ENCODE measurements around the gene ATP2C2. TPM values are rescaled to one million over a fixed set of nuclear protein-coding genes. Genes with fewer than 3 reads are reported as not detected.

The ATP2C2 gene
- total and polyA plus RNA-seq, 2 experiments from 2014 or later: 2.1 TPM

DNA sequence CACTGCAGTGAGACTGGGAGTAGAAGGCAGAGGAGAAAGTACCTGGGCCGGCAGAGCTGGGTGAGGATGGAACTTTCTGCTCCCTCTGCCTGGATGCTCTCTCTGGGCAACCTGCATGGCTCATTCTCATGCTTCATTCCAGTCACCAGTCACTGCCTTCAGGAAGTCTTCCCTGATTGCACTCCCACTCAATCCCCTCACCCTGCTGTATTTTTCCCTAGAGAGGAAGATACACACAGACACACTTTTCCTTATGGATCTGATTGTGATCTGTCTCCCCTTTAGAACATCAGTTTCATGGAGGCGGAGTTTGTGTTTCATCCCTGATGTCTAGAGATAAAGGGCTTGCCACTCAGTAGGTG, 91.2 kb downstream of the ATP2C2 start:
- Mint-ChIP-seq H3K36me3 (ENCODE audit: low read depth) (no peaks in the 10 kb centered on the region; the same call in 2 of the 3 replicates), H3K27ac (no peak overlapping the region), H3K4me3 (no peak overlapping the region), H3K9me3 (no peaks in the 10 kb centered on the region; the same call in 2 of the 3 replicates), H3K4me1 (peaks cover 4% of the 10 kb centered on the region; the same call in 1 of the 3 replicates), H3K27me3 (ENCODE audit: insufficient read depth, low read depth, poor library complexity) (peaks cover 4% of the 10 kb centered on the region)
- ATAC-seq (no peak), DNase-seq (ENCODE audit: low spot score) (no peak)
- Histone ChIP-seq H3K4me2 (no peak overlapping the region), H3K27me3 (ENCODE audit: insufficient read depth) (no peaks in the 10 kb centered on the region), H3F3A (replicated peaks; ENCODE audit: low read depth) (no peaks in the 10 kb centered on the region), H4K20me1 (replicated peaks; ENCODE audit: insufficient read depth) (no peaks in the 10 kb centered on the region), H2AFZ (no peak overlapping the region), H3K79me2 (replicated peaks; ENCODE audit: insufficient read depth) (no peaks in the 10 kb centered on the region), H3K4me3 (no peak overlapping the region), H3K27ac (ENCODE audit: low read depth) (no peak overlapping the region), H3K9me2 (ENCODE audit: insufficient read depth) (no peaks in the 10 kb centered on the region), H3K4me1 (ENCODE audit: insufficient read depth) (no peaks in the 10 kb centered on the region), H3K36me3 (ENCODE audit: insufficient read depth) (no peaks in the 10 kb centered on the region)
- no peak for TF ChIP-seq STAT1 (IDR thresholded peaks at IDR 0.05; ENCODE audit: unreplicated experiment)
- TF ChIP-seq, protein P1, sequence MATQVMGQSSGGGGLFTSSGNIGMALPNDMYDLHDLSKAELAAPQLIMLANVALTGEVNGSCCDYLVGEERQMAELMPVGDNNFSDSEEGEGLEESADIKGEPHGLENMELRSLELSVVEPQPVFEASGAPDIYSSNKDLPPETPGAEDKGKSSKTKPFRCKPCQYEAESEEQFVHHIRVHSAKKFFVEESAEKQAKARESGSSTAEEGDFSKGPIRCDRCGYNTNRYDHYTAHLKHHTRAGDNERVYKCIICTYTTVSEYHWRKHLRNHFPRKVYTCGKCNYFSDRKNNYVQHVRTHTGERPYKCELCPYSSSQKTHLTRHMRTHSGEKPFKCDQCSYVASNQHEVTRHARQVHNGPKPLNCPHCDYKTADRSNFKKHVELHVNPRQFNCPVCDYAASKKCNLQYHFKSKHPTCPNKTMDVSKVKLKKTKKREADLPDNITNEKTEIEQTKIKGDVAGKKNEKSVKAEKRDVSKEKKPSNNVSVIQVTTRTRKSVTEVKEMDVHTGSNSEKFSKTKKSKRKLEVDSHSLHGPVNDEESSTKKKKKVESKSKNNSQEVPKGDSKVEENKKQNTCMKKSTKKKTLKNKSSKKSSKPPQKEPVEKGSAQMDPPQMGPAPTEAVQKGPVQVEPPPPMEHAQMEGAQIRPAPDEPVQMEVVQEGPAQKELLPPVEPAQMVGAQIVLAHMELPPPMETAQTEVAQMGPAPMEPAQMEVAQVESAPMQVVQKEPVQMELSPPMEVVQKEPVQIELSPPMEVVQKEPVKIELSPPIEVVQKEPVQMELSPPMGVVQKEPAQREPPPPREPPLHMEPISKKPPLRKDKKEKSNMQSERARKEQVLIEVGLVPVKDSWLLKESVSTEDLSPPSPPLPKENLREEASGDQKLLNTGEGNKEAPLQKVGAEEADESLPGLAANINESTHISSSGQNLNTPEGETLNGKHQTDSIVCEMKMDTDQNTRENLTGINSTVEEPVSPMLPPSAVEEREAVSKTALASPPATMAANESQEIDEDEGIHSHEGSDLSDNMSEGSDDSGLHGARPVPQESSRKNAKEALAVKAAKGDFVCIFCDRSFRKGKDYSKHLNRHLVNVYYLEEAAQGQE (IDR thresholded peaks at IDR 0.05; ENCODE audit: unreplicated experiment): no peak
- TF ChIP-seq EZH2 (IDR thresholded peaks at IDR 0.05; ENCODE audit: low read depth, unreplicated experiment): no peak

DNA sequence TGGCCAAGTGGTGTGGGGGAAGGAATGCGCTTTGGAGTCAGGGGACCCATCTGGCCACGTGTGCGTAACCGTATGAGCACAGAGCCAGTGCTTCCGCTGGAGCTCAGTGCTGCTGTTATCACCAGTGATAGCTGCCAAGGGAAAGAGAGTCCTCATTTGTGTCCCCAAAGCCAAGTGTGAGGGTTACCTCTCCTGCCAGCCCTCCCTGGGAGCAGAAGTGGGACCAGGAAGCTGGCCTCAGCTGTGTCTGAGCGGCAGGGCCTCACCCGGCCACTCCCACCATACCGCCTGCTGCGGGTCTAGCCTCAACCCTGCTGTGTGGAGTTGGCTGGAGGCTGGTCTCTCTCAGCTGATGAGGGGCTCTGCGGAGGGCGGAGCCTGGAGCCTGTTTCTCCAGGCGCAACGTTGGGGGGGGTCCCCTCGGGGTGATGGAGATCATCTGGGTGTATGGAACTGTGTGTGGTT, 91.6 kb downstream of the ATP2C2 start:
- H3K79me2 ChIP-seq (replicated peaks; ENCODE audit: insufficient read depth): no peaks in the 10 kb centered on the region
- H3F3A ChIP-seq (replicated peaks; ENCODE audit: low read depth): no peaks in the 10 kb centered on the region
- peaks cover 7% of the 10 kb centered on the region for H3K27me3 Mint-ChIP-seq (ENCODE audit: insufficient read depth, low read depth, poor library complexity)
- H3K4me2 ChIP-seq: no peak overlapping the region
- H3K4me3 Mint-ChIP-seq: no peak overlapping the region
- H4K20me1 ChIP-seq (replicated peaks; ENCODE audit: insufficient read depth): no peaks in the 10 kb centered on the region
- H3K27me3 ChIP-seq (ENCODE audit: insufficient read depth): no peaks in the 10 kb centered on the region
- no peak overlapping the region for H3K27ac ChIP-seq (ENCODE audit: low read depth)
- H3K9me2 ChIP-seq (ENCODE audit: insufficient read depth): no peaks in the 10 kb centered on the region
- no peak overlapping the region for H3K4me3 ChIP-seq
- H3K36me3 Mint-ChIP-seq (ENCODE audit: low read depth): peaks cover under 1% of the 10 kb centered on the region; the same call in 2 of the 3 replicates
- H3K9me3 Mint-ChIP-seq: no peaks in the 10 kb centered on the region; the same call in 2 of the 3 replicates
- H3K4me1 Mint-ChIP-seq: peaks cover 4% of the 10 kb centered on the region; the same call in 1 of the 3 replicates
- H3K27ac Mint-ChIP-seq: no peak overlapping the region
- H2AFZ ChIP-seq: no peak overlapping the region
- H3K4me1 ChIP-seq (ENCODE audit: insufficient read depth): no peaks in the 10 kb centered on the region
- DNase-seq (ENCODE audit: low spot score): no peak
- ATAC-seq: peak; percentile 45; the same call in 1 of the 3 replicates
- H3K36me3 ChIP-seq (ENCODE audit: insufficient read depth): no peaks in the 10 kb centered on the region
- TF ChIP-seq ZNF114 (CRISPR knock-in tag; IDR thresholded peaks at IDR 0.05) (no peak), POLR2AphosphoS5 (IDR thresholded peaks at IDR 0.05; ENCODE audit: low read depth) (no peak), JUNB (IDR thresholded peaks at IDR 0.05; ENCODE audit: unreplicated experiment) (no peak), CREB1 (CRISPR knock-in tag; IDR thresholded peaks at IDR 0.05; ENCODE audit: low read depth) (no peak), ZNF331 (CRISPR knock-in tag; IDR thresholded peaks at IDR 0.05; ENCODE audit: low read depth) (no peak)
- TF ChIP-seq, protein P1 (IDR thresholded peaks at IDR 0.05; ENCODE audit: unreplicated experiment): no peak
- TF ChIP-seq, protein P2, sequence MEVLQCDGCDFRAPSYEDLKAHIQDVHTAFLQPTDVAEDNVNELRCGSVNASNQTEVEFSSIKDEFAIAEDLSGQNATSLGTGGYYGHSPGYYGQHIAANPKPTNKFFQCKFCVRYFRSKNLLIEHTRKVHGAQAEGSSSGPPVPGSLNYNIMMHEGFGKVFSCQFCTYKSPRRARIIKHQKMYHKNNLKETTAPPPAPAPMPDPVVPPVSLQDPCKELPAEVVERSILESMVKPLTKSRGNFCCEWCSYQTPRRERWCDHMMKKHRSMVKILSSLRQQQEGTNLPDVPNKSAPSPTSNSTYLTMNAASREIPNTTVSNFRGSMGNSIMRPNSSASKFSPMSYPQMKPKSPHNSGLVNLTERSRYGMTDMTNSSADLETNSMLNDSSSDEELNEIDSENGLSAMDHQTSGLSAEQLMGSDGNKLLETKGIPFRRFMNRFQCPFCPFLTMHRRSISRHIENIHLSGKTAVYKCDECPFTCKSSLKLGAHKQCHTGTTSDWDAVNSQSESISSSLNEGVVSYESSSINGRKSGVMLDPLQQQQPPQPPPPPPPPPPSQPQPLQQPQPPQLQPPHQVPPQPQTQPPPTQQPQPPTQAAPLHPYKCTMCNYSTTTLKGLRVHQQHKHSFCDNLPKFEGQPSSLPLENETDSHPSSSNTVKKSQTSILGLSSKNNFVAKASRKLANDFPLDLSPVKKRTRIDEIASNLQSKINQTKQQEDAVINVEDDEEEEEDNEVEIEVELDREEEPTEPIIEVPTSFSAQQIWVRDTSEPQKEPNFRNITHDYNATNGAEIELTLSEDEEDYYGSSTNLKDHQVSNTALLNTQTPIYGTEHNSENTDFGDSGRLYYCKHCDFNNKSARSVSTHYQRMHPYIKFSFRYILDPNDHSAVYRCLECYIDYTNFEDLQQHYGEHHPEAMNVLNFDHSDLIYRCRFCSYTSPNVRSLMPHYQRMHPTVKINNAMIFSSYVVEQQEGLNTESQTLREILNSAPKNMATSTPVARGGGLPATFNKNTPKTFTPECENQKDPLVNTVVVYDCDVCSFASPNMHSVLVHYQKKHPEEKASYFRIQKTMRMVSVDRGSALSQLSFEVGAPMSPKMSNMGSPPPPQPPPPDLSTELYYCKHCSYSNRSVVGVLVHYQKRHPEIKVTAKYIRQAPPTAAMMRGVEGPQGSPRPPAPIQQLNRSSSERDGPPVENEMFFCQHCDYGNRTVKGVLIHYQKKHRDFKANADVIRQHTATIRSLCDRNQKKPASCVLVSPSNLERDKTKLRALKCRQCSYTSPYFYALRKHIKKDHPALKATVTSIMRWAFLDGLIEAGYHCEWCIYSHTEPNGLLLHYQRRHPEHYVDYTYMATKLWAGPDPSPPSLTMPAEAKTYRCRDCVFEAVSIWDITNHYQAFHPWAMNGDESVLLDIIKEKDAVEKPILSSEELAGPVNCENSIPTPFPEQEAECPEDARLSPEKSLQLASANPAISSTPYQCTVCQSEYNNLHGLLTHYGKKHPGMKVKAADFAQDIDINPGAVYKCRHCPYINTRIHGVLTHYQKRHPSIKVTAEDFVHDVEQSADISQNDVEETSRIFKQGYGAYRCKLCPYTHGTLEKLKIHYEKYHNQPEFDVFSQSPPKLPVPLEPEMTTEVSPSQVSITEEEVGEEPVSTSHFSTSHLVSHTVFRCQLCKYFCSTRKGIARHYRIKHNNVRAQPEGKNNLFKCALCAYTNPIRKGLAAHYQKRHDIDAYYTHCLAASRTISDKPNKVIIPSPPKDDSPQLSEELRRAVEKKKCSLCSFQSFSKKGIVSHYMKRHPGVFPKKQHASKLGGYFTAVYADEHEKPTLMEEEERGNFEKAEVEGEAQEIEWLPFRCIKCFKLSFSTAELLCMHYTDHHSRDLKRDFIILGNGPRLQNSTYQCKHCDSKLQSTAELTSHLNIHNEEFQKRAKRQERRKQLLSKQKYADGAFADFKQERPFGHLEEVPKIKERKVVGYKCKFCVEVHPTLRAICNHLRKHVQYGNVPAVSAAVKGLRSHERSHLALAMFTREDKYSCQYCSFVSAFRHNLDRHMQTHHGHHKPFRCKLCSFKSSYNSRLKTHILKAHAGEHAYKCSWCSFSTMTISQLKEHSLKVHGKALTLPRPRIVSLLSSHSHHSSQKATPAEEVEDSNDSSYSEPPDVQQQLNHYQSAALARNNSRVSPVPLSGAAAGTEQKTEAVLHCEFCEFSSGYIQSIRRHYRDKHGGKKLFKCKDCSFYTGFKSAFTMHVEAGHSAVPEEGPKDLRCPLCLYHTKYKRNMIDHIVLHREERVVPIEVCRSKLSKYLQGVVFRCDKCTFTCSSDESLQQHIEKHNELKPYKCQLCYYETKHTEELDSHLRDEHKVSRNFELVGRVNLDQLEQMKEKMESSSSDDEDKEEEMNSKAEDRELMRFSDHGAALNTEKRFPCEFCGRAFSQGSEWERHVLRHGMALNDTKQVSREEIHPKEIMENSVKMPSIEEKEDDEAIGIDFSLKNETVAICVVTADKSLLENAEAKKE (CRISPR knock-in tag; IDR thresholded peaks at IDR 0.05): no peak
